Measurements from ENCODE around the gene DGKI.
A peak's percentile ranks its signal among the peaks of the same experiment; 100 is the strongest.

DGKI gene

GRCh38 chr7:137578541-137578940 is 268.2 kb downstream of the DGKI start:
- peak; percentile 21 for DNase-seq (ENCODE audit: low read depth)
- no peak overlapping the region for H3K4me3 ChIP-seq (ENCODE audit: low read depth, low read length)
- TF ChIP-seq CTCF (IDR thresholded peaks at IDR 0.05; ENCODE audit: control insufficient read depth, extremely low read depth, insufficient read depth) = no peak

- no peak for DNase-seq (ENCODE audit: low read depth)
- no peak for TF ChIP-seq CTCF (IDR thresholded peaks at IDR 0.05; ENCODE audit: control insufficient read depth, extremely low read depth, insufficient read depth)
- no peak overlapping the region for H3K4me3 ChIP-seq (ENCODE audit: low read depth, low read length)
Observed at GRCh38 chr7:137577184-137577583, 269.6 kb downstream of the DGKI start.

GRCh38 chr7:137576481-137576880 is 270.3 kb downstream of the DGKI start:
- H3K4me3 ChIP-seq (ENCODE audit: low read depth, low read length) = no peak overlapping the region
- TF ChIP-seq CTCF (IDR thresholded peaks at IDR 0.05; ENCODE audit: control insufficient read depth, extremely low read depth, insufficient read depth) = no peak
- no peak for DNase-seq (ENCODE audit: low read depth)

- H3K4me3 ChIP-seq (ENCODE audit: low read depth, low read length) = no peak overlapping the region
- no peak for TF ChIP-seq CTCF (IDR thresholded peaks at IDR 0.05; ENCODE audit: control insufficient read depth, extremely low read depth, insufficient read depth)
- no peak for DNase-seq (ENCODE audit: low read depth)
Observed at GRCh38 chr7:137574812-137575211, 272.0 kb downstream of the DGKI start.

- no peak for DNase-seq (ENCODE audit: low read depth)
- no peak for TF ChIP-seq CTCF (IDR thresholded peaks at IDR 0.05; ENCODE audit: control insufficient read depth, extremely low read depth, insufficient read depth)
Observed at GRCh38 chr7:137572056-137572784, 274.6 kb downstream of the DGKI start.

GRCh38 chr7:137564677-137565076 is 282.1 kb downstream of the DGKI start:
- DNase-seq (ENCODE audit: low read depth) = no peak
- TF ChIP-seq CTCF (IDR thresholded peaks at IDR 0.05; ENCODE audit: control insufficient read depth, extremely low read depth, insufficient read depth) = no peak
- no peak overlapping the region for H3K4me3 ChIP-seq (ENCODE audit: low read depth, low read length)

More at GRCh38 chr7:137572056-137572784, 274.6 kb downstream of the DGKI start:
- H3K4me3 ChIP-seq (ENCODE audit: low read depth, low read length) = no peak overlapping the region

- DNase-seq (ENCODE audit: low read depth) = no peak
- no peak for TF ChIP-seq CTCF (IDR thresholded peaks at IDR 0.05; ENCODE audit: control insufficient read depth, extremely low read depth, insufficient read depth)
- H3K4me3 ChIP-seq (ENCODE audit: low read depth, low read length) = no peak overlapping the region
Observed at GRCh38 chr7:137563981-137564380, 282.8 kb downstream of the DGKI start.
